ENCODE results near the gene FBXW11. TPM values are rescaled to one million over a fixed set of nuclear protein-coding genes. Genes with fewer than 3 reads are reported as not detected.

FBXW11 gene
- polyA plus RNA-seq, 1 donor (not counting 4 experiments of a cell fraction or from before 2014, with no cell fraction given), result 48.4 TPM

- Histone ChIP-seq H3K9me1 (ENCODE audit: control insufficient read depth, extremely low read depth, insufficient read depth, low read length) (no peaks in the 10 kb centered on the region), H3K27me3 (ENCODE audit: control insufficient read depth, extremely low read depth, insufficient read depth, low read length) (no peaks in the 10 kb centered on the region), H3K4me1 (ENCODE audit: control insufficient read depth, extremely low read depth, insufficient read depth, low read length) (no peaks in the 10 kb centered on the region), H3K27ac (ENCODE audit: control insufficient read depth, insufficient read depth, low read length) (no peak overlapping the region), H3K4me3 (ENCODE audit: control insufficient read depth in 2 of 3, extremely low read depth in 1 of 3, insufficient read depth in 2 of 3, low read depth in 1 of 3, low read length in 3 of 3) (no peak overlapping the region), H3K9ac (ENCODE audit: control insufficient read depth, extremely low read depth, insufficient read depth, low read length) (no peak overlapping the region), H3K79me2 (ENCODE audit: control insufficient read depth, insufficient read depth, low read length) (no peaks in the 10 kb centered on the region), H3K36me3 (ENCODE audit: control insufficient read depth in 2 of 2, extremely low read depth in 1 of 2, insufficient read depth in 2 of 2, low read length in 2 of 2) (peaks cover 27 to 41% of the 10 kb centered on the region in 2 experiments), H4K20me1 (ENCODE audit: control insufficient read depth, extremely low read depth, insufficient read depth, low read length) (no peaks in the 10 kb centered on the region), H3K4me2 (ENCODE audit: control insufficient read depth, extremely low read depth, insufficient read depth, low read depth, low read length) (no peak overlapping the region), H3K9me3 (ENCODE audit: control insufficient read depth, low read depth, low read length) (no peaks in the 10 kb centered on the region), H2AFZ (ENCODE audit: control insufficient read depth, low read length) (no peak overlapping the region)
- FAIRE-seq (no peak), DNase-seq (ENCODE audit: low read depth, low spot score) (no peak)
- TF ChIP-seq EZH2 (IDR thresholded peaks at IDR 0.05; ENCODE audit: low read length) (no peak), CTCF (optimal IDR thresholded peaks at IDR 0.05 in 1 of 3, IDR thresholded peaks at IDR 0.05 in 1 of 3, conservative IDR thresholded peaks at IDR 0.05 in 1 of 3; ENCODE audit: extremely low read depth in 1 of 3, insufficient read depth in 2 of 3, low read length in 3 of 3) (no peak)
- dilution Hi-C loops (cut with MboI; ENCODE audit: extremely low pct_ligation_motif_present, low sequenced_read_pairs), result no loop called here
These were observed 42.2 kb upstream of the FBXW11 start for GRCh38 chr5:172048539-172049101.

- dilution Hi-C loops (cut with MboI; ENCODE audit: extremely low pct_ligation_motif_present, low sequenced_read_pairs), result no loop called here
- Histone ChIP-seq H3K36me3 (ENCODE audit: control insufficient read depth in 2 of 2, extremely low read depth in 1 of 2, insufficient read depth in 2 of 2, low read length in 2 of 2) (peaks cover 29 to 43% of the 10 kb centered on the region in 2 experiments), H3K4me3 (ENCODE audit: control insufficient read depth in 2 of 3, extremely low read depth in 1 of 3, insufficient read depth in 2 of 3, low read depth in 1 of 3, low read length in 3 of 3) (no peak overlapping the region), H3K27me3 (ENCODE audit: control insufficient read depth, extremely low read depth, insufficient read depth, low read length) (no peaks in the 10 kb centered on the region), H3K9me3 (ENCODE audit: control insufficient read depth, low read depth, low read length) (no peaks in the 10 kb centered on the region), H3K9me1 (ENCODE audit: control insufficient read depth, extremely low read depth, insufficient read depth, low read length) (no peaks in the 10 kb centered on the region), H3K9ac (ENCODE audit: control insufficient read depth, extremely low read depth, insufficient read depth, low read length) (no peak overlapping the region), H3K4me2 (ENCODE audit: control insufficient read depth, extremely low read depth, insufficient read depth, low read depth, low read length) (no peak overlapping the region), H3K79me2 (ENCODE audit: control insufficient read depth, insufficient read depth, low read length) (no peaks in the 10 kb centered on the region), H3K27ac (ENCODE audit: control insufficient read depth, insufficient read depth, low read length) (no peak overlapping the region), H3K4me1 (ENCODE audit: control insufficient read depth, extremely low read depth, insufficient read depth, low read length) (no peaks in the 10 kb centered on the region), H4K20me1 (ENCODE audit: control insufficient read depth, extremely low read depth, insufficient read depth, low read length) (no peaks in the 10 kb centered on the region), H2AFZ (ENCODE audit: control insufficient read depth, low read length) (no peak overlapping the region)
- DNase-seq (ENCODE audit: low read depth, low spot score) (no peak), FAIRE-seq (no peak)
- no peak for TF ChIP-seq EZH2 (IDR thresholded peaks at IDR 0.05; ENCODE audit: low read length)
These were observed 41.7 kb upstream of the FBXW11 start for GRCh38 chr5:172048170-172048422.

GRCh38 chr5:172046593-172046992, 40.2 kb upstream of the FBXW11 start:
- no peak overlapping the region for H3K4me3 ChIP-seq (ENCODE audit: control insufficient read depth in 2 of 3, extremely low read depth in 1 of 3, insufficient read depth in 2 of 3, low read depth in 1 of 3, low read length in 3 of 3)
- no peak for FAIRE-seq
- H3K36me3 ChIP-seq (ENCODE audit: control insufficient read depth in 2 of 2, extremely low read depth in 1 of 2, insufficient read depth in 2 of 2, low read length in 2 of 2), result peaks cover 23 to 34% of the 10 kb centered on the region in 2 experiments

More at GRCh38 chr5:172046593-172046992, 40.2 kb upstream of the FBXW11 start:
- no peak overlapping the region for H2AFZ ChIP-seq (ENCODE audit: control insufficient read depth, low read length)
- no peaks in the 10 kb centered on the region for H4K20me1 ChIP-seq (ENCODE audit: control insufficient read depth, extremely low read depth, insufficient read depth, low read length)
- no peaks in the 10 kb centered on the region for H3K9me3 ChIP-seq (ENCODE audit: control insufficient read depth, low read depth, low read length)
- no peak overlapping the region for H3K4me2 ChIP-seq (ENCODE audit: control insufficient read depth, extremely low read depth, insufficient read depth, low read depth, low read length)
- H3K4me1 ChIP-seq (ENCODE audit: control insufficient read depth, extremely low read depth, insufficient read depth, low read length), result no peaks in the 10 kb centered on the region
- H3K79me2 ChIP-seq (ENCODE audit: control insufficient read depth, insufficient read depth, low read length), result no peaks in the 10 kb centered on the region
- H3K9me1 ChIP-seq (ENCODE audit: control insufficient read depth, extremely low read depth, insufficient read depth, low read length), result no peaks in the 10 kb centered on the region
- no peak for DNase-seq (ENCODE audit: low read depth, low spot score)
- dilution Hi-C loops (cut with MboI; ENCODE audit: extremely low pct_ligation_motif_present, low sequenced_read_pairs), result no loop called here
- H3K9ac ChIP-seq (ENCODE audit: control insufficient read depth, extremely low read depth, insufficient read depth, low read length), result no peak overlapping the region
- TF ChIP-seq CTCF (optimal IDR thresholded peaks at IDR 0.05 in 1 of 3, IDR thresholded peaks at IDR 0.05 in 1 of 3, conservative IDR thresholded peaks at IDR 0.05 in 1 of 3; ENCODE audit: extremely low read depth in 1 of 3, insufficient read depth in 2 of 3, low read length in 3 of 3), result no peak
- no peak for TF ChIP-seq EZH2 (IDR thresholded peaks at IDR 0.05; ENCODE audit: low read length)
- H3K27me3 ChIP-seq (ENCODE audit: control insufficient read depth, extremely low read depth, insufficient read depth, low read length), result no peaks in the 10 kb centered on the region
- H3K27ac ChIP-seq (ENCODE audit: control insufficient read depth, insufficient read depth, low read length), result no peak overlapping the region

Data from keratinocyte (primary cell).